ENCODE measurements around the gene MRPS6. TPM values are rescaled to one million over a fixed set of nuclear protein-coding genes. Genes with fewer than 3 reads are reported as not detected.

MRPS6 gene
- total RNA-seq, 1 donor from 2014 or later = 18.8 TPM

GRCh38 chr21:34065027-34065426 lies 8.4 kb upstream of the MRPS6 start:
- no peak overlapping the region for H3K9ac ChIP-seq (ENCODE audit: low read depth in 1 of 3, low read length in 3 of 3)
- no peaks in the 10 kb centered on the region for H3K36me3 ChIP-seq (ENCODE audit: control insufficient read depth in 3 of 3, insufficient read depth in 3 of 3, low read length in 3 of 3)
- H3K4me3 ChIP-seq (ENCODE audit: low read length in 3 of 3) = no peak overlapping the region
- no peaks in the 10 kb centered on the region for H3K9me3 ChIP-seq (ENCODE audit: control insufficient read depth in 3 of 3, low read length in 3 of 3)
- H3K27ac ChIP-seq (ENCODE audit: low read depth, low read length) = no peak overlapping the region
- no peaks in the 10 kb centered on the region for H3K27me3 ChIP-seq (ENCODE audit: control insufficient read depth in 3 of 3, insufficient read depth in 3 of 3, low read length in 3 of 3)
- peaks cover 0 to 4% (median 0%) of the 10 kb centered on the region in 3 donors for H3K4me1 ChIP-seq (ENCODE audit: control insufficient read depth in 3 of 3, insufficient read depth in 3 of 3, low read length in 3 of 3)

DNA sequence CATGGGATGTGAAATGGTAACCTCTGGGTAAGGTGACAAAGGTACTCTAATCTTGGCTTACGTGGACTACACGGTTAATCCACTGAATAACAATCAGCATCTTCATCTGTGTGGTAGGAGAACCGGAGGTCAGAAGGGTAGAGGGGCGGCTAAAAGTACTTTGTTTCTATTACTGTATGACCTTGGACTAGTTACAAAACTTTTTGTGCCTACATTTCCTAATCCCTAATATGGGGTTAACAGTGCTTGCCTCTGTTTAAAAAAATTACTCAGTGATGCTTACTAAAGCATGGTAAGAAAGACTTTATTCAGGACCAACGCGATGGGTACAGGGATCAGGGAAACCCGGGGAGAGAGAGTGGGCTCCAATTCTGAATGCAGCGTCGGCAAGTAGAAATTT lies 1.7 kb upstream of the MRPS6 start:
- Histone ChIP-seq H3K4me1 (ENCODE audit: control insufficient read depth in 3 of 3, insufficient read depth in 3 of 3, low read length in 3 of 3) (peaks cover 18 to 21% (median 20%) of the 10 kb centered on the region in 3 donors), H3K9ac (ENCODE audit: low read depth in 1 of 3, low read length in 3 of 3) (no peak overlapping the region), H3K36me3 (ENCODE audit: control insufficient read depth in 3 of 3, insufficient read depth in 3 of 3, low read length in 3 of 3) (peaks cover 0 to 5% (median 0%) of the 10 kb centered on the region in 3 donors), H3K9me3 (ENCODE audit: control insufficient read depth in 3 of 3, low read length in 3 of 3) (no peaks in the 10 kb centered on the region), H3K27me3 (ENCODE audit: control insufficient read depth in 3 of 3, insufficient read depth in 3 of 3, low read length in 3 of 3) (no peaks in the 10 kb centered on the region), H3K27ac (ENCODE audit: low read depth, low read length) (no peak overlapping the region), H3K4me3 (ENCODE audit: low read length in 3 of 3) (no peak overlapping the region)

DNA sequence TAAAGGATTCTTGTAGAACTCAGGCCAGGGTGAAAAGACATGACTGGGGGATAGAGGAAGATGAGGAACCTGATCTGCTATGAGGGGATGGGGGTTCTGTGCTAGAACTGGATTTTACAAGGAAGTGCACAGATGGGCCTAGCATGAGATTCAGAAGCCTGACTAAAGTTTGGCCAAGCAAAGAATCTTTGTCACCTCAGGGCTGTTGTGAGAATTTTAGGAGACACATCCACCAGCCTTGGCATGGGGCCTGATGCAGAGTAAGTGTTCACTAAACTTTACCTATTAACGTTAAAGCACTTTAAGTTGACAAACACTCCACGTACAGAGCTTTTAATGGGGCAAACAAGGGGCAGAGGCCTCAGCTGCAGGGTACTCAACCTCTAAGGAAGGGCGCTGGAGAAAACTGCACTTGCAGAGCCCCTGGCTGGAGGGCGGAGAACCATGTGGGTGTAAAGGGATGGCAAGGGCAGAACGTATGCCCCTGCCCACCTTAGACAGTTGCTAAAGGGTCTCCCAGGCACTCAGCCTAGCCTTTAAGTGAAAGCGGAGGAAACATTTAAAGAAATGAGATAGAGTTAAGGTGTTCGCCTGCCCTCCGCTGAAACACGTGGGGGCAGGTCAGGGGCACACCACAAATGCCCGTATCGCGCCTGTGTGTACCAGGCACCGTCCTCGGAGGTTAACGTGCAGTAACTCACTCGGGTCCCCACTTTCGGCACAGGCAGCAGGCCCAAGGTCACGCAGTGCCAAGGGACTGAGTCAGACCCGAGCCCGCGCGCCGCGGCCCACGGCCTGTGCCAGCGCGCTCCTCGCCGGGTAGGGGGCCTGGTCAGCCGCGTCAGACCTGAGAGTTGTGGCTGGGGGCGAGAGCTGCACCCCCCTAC lies 990 bp upstream of the MRPS6 start:
- Histone ChIP-seq H3K9ac (ENCODE audit: low read depth in 1 of 3, low read length in 3 of 3) (peak overlapping the region; percentile 50 to 81 (median 51)), H3K4me1 (ENCODE audit: control insufficient read depth in 3 of 3, insufficient read depth in 3 of 3, low read length in 3 of 3) (peaks cover 20 to 28% (median 21%) of the 10 kb centered on the region in 3 donors), H3K27me3 (ENCODE audit: control insufficient read depth in 3 of 3, insufficient read depth in 3 of 3, low read length in 3 of 3) (no peaks in the 10 kb centered on the region), H3K36me3 (ENCODE audit: control insufficient read depth in 3 of 3, insufficient read depth in 3 of 3, low read length in 3 of 3) (peaks cover 0 to 5% (median 0%) of the 10 kb centered on the region in 3 donors), H3K27ac (ENCODE audit: low read depth, low read length) (peak overlapping the region; percentile 67), H3K9me3 (ENCODE audit: control insufficient read depth in 3 of 3, low read length in 3 of 3) (no peaks in the 10 kb centered on the region), H3K4me3 (ENCODE audit: low read length in 3 of 3) (peak overlapping the region; percentile 48 to 72 (median 72))

- Histone ChIP-seq H3K27ac (ENCODE audit: low read depth, low read length) (no peak overlapping the region), H3K27me3 (ENCODE audit: control insufficient read depth in 3 of 3, insufficient read depth in 3 of 3, low read length in 3 of 3) (no peaks in the 10 kb centered on the region), H3K36me3 (ENCODE audit: control insufficient read depth in 3 of 3, insufficient read depth in 3 of 3, low read length in 3 of 3) (peaks cover 0 to 5% (median 0%) of the 10 kb centered on the region in 3 donors), H3K4me1 (ENCODE audit: control insufficient read depth in 3 of 3, insufficient read depth in 3 of 3, low read length in 3 of 3) (peaks cover 21 to 35% (median 24%) of the 10 kb centered on the region in 3 donors), H3K4me3 (ENCODE audit: low read length in 3 of 3) (peak overlapping the region; percentile 78 to 87 (median 81)), H3K9me3 (ENCODE audit: control insufficient read depth in 3 of 3, low read length in 3 of 3) (no peaks in the 10 kb centered on the region), H3K9ac (ENCODE audit: low read depth in 1 of 3, low read length in 3 of 3) (peak overlapping the region; percentile 77 to 85 (median 77))
These were observed 438 bp downstream of the MRPS6 start for GRCh38 chr21:34073749-34074282.

GRCh38 chr21:34074283-34075090 lies 1.1 kb downstream of the MRPS6 start:
- Histone ChIP-seq H3K9ac (ENCODE audit: low read depth in 1 of 3, low read length in 3 of 3) (peak overlapping the region; percentile 65 to 85 (median 77)), H3K27ac (ENCODE audit: low read depth, low read length) (no peak overlapping the region), H3K4me3 (ENCODE audit: low read length in 3 of 3) (peak overlapping the region; percentile 76 to 87 (median 78)), H3K4me1 (ENCODE audit: control insufficient read depth in 3 of 3, insufficient read depth in 3 of 3, low read length in 3 of 3) (peaks cover 25 to 35% (median 26%) of the 10 kb centered on the region in 3 donors), H3K9me3 (ENCODE audit: control insufficient read depth in 3 of 3, low read length in 3 of 3) (no peaks in the 10 kb centered on the region), H3K27me3 (ENCODE audit: control insufficient read depth in 3 of 3, insufficient read depth in 3 of 3, low read length in 3 of 3) (no peaks in the 10 kb centered on the region), H3K36me3 (ENCODE audit: control insufficient read depth in 3 of 3, insufficient read depth in 3 of 3, low read length in 3 of 3) (peaks cover 0 to 5% (median 0%) of the 10 kb centered on the region in 3 donors)

- Histone ChIP-seq H3K9me3 (ENCODE audit: control insufficient read depth in 3 of 3, low read length in 3 of 3) (no peaks in the 10 kb centered on the region), H3K4me1 (ENCODE audit: control insufficient read depth in 3 of 3, insufficient read depth in 3 of 3, low read length in 3 of 3) (peaks cover 29 to 35% (median 31%) of the 10 kb centered on the region in 3 donors), H3K36me3 (ENCODE audit: control insufficient read depth in 3 of 3, insufficient read depth in 3 of 3, low read length in 3 of 3) (peaks cover 0 to 5% (median 0%) of the 10 kb centered on the region in 3 donors), H3K4me3 (ENCODE audit: low read length in 3 of 3) (peak overlapping the region in 2 of 3 donors; percentile 78 to 87), H3K9ac (ENCODE audit: low read depth in 1 of 3, low read length in 3 of 3) (peak overlapping the region in 1 of 3 donors; percentile 85), H3K27me3 (ENCODE audit: control insufficient read depth in 3 of 3, insufficient read depth in 3 of 3, low read length in 3 of 3) (no peaks in the 10 kb centered on the region), H3K27ac (ENCODE audit: low read depth, low read length) (no peak overlapping the region)
These were observed 1.7 kb downstream of the MRPS6 start for GRCh38 chr21:34075091-34075425.

GRCh38 chr21:34075760-34076660 lies 2.6 kb downstream of the MRPS6 start:
- Histone ChIP-seq H3K36me3 (ENCODE audit: control insufficient read depth in 3 of 3, insufficient read depth in 3 of 3, low read length in 3 of 3) (peaks cover 0 to 5% (median 0%) of the 10 kb centered on the region in 3 donors), H3K4me3 (ENCODE audit: low read length in 3 of 3) (peak overlapping the region in 2 of 3 donors; percentile 22 to 87), H3K9me3 (ENCODE audit: control insufficient read depth in 3 of 3, low read length in 3 of 3) (no peaks in the 10 kb centered on the region), H3K9ac (ENCODE audit: low read depth in 1 of 3, low read length in 3 of 3) (no peak overlapping the region), H3K27ac (ENCODE audit: low read depth, low read length) (no peak overlapping the region), H3K27me3 (ENCODE audit: control insufficient read depth in 3 of 3, insufficient read depth in 3 of 3, low read length in 3 of 3) (no peaks in the 10 kb centered on the region), H3K4me1 (ENCODE audit: control insufficient read depth in 3 of 3, insufficient read depth in 3 of 3, low read length in 3 of 3) (peaks cover 30 to 35% (median 31%) of the 10 kb centered on the region in 3 donors)

DNA sequence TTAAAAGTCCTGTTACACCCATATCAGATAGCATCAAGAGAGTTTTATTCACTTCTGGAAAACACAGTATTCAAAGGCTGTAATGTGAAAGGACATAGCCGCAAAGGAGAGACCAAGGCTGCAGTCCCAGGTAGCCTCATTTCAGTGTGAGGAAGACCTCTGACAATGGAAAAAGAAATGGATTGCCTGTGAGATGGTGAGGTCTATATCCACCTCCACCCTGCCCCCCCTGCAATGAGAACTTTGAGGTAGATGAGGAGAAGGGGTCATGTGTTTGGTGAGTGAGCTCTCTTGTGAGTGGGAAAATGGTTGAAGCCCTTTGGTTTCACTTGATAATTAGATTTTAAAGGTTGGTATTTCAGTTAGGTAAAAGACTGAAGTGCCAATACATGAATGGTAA lies 3.5 kb downstream of the MRPS6 start:
- peaks cover 0 to 5% (median 0%) of the 10 kb centered on the region in 3 donors for H3K36me3 ChIP-seq (ENCODE audit: control insufficient read depth in 3 of 3, insufficient read depth in 3 of 3, low read length in 3 of 3)
- no peak overlapping the region for H3K27ac ChIP-seq (ENCODE audit: low read depth, low read length)
- H3K9me3 ChIP-seq (ENCODE audit: control insufficient read depth in 3 of 3, low read length in 3 of 3) = no peaks in the 10 kb centered on the region
- H3K4me1 ChIP-seq (ENCODE audit: control insufficient read depth in 3 of 3, insufficient read depth in 3 of 3, low read length in 3 of 3) = peaks cover 30 to 35% (median 31%) of the 10 kb centered on the region in 3 donors
- H3K4me3 ChIP-seq (ENCODE audit: low read length in 3 of 3) = peak overlapping the region in 1 of 3 donors; percentile 18
- H3K9ac ChIP-seq (ENCODE audit: low read depth in 1 of 3, low read length in 3 of 3) = no peak overlapping the region
- H3K27me3 ChIP-seq (ENCODE audit: control insufficient read depth in 3 of 3, insufficient read depth in 3 of 3, low read length in 3 of 3) = no peaks in the 10 kb centered on the region

DNA sequence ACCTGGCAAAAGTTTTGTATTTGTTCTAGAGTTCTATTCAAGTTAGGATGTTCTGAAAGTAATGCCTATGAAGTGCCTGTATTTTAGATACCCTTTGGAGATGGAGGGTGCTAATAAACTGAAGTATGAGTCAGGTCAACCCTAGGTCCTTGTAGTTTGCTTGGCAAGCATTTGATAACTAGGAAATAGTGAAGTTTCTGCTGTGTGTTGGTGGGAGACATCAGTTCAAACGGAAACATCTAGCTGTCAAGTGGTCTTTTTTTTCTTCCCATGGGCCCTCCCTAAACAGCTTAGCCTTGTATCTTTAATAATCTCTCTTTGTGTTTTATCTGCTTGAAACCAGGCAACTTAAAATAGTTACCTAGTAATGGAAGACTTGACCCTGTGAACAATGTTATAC lies 4.5 kb downstream of the MRPS6 start:
- H3K4me3 ChIP-seq (ENCODE audit: low read length in 3 of 3) = no peak overlapping the region
- H3K4me1 ChIP-seq (ENCODE audit: control insufficient read depth in 3 of 3, insufficient read depth in 3 of 3, low read length in 3 of 3) = peaks cover 24 to 35% (median 32%) of the 10 kb centered on the region in 3 donors
- no peaks in the 10 kb centered on the region for H3K27me3 ChIP-seq (ENCODE audit: control insufficient read depth in 3 of 3, insufficient read depth in 3 of 3, low read length in 3 of 3)
- peaks cover 0 to 5% (median 0%) of the 10 kb centered on the region in 3 donors for H3K36me3 ChIP-seq (ENCODE audit: control insufficient read depth in 3 of 3, insufficient read depth in 3 of 3, low read length in 3 of 3)
- H3K27ac ChIP-seq (ENCODE audit: low read depth, low read length) = no peak overlapping the region
- no peak overlapping the region for H3K9ac ChIP-seq (ENCODE audit: low read depth in 1 of 3, low read length in 3 of 3)
- H3K9me3 ChIP-seq (ENCODE audit: control insufficient read depth in 3 of 3, low read length in 3 of 3) = no peaks in the 10 kb centered on the region
